Natural killer cell (primary cell): ENCODE measurements around the gene MLF1. TPM values are rescaled to one million over a fixed set of nuclear protein-coding genes. Genes with fewer than 3 reads are reported as not detected.
A peak's percentile ranks its signal among the peaks of the same experiment; 100 is the strongest.

ENCODE experiments used
- ATAC-seq, 3 donors: fragments of 150-1000 bp in 2 of 3; fragments of 200-7000 bp in 1 of 3; cut with Tn5 transposase; 1 replicate in 1 of 3; 2 replicates in 2 of 3; pipeline ENCODE4 v1.10.0; 2021; ENCODE audit warnings: mild to moderate bottlenecking in 2 of 3, moderate library complexity in 2 of 3
- DNase-seq, 2 donors: peaks; one replicate each; pipeline versions ENCODE4 v3.0.0 to v3.0.0-alpha.2; 2013 to 2021; ENCODE audit warnings: mixed read lengths in 1 of 2
- H3K27ac ChIP-seq: one replicate; pipeline ENCODE4 v1.5.1; 2013; ENCODE audit warnings: mild to moderate bottlenecking, low read length
- H3K27me3 ChIP-seq: one replicate; pipeline ENCODE4 v1.6.1; 2013; ENCODE audit warnings: low read length; ENCODE audit not compliant: control insufficient read depth, insufficient read depth
- H3K36me3 ChIP-seq: one replicate; pipeline ENCODE4 v1.6.1; 2013; ENCODE audit warnings: low read length; ENCODE audit not compliant: control insufficient read depth, insufficient read depth
- H3K4me1 ChIP-seq: one replicate; pipeline ENCODE4 v1.6.1; 2013; ENCODE audit warnings: low read length; ENCODE audit not compliant: control insufficient read depth, insufficient read depth
- H3K4me3 ChIP-seq: one replicate; pipeline ENCODE4 v1.5.1; 2013; ENCODE audit warnings: low read length
- H3K9me3 ChIP-seq: one replicate; pipeline ENCODE4 v1.6.1; 2013; ENCODE audit warnings: low read length; ENCODE audit not compliant: control insufficient read depth, insufficient read depth
- H3K27ac Mint-ChIP-seq, 2 donors: one replicate each; pipeline ENCODE4 v1.8.0; 2022; ENCODE audit warnings: mild to moderate bottlenecking in 2 of 2, mixed read lengths in 2 of 2, moderate library complexity in 1 of 2
- H3K27me3 Mint-ChIP-seq, 2 donors: one replicate each; pipeline ENCODE4 v1.8.0; 2022; ENCODE audit warnings: low read depth in 2 of 2, mixed read lengths in 2 of 2
- H3K36me3 Mint-ChIP-seq: one replicate; pipeline ENCODE4 v1.8.0; 2022; ENCODE audit warnings: mixed read lengths
- H3K4me1 Mint-ChIP-seq, 2 donors: one replicate each; pipeline ENCODE4 v1.8.0; 2022; ENCODE audit warnings: mixed read lengths in 2 of 2
- H3K4me3 Mint-ChIP-seq: one replicate; pipeline ENCODE4 v1.8.0; 2022; ENCODE audit warnings: mild to moderate bottlenecking, moderate library complexity, mixed read lengths
- H3K9me3 Mint-ChIP-seq, 2 donors: one replicate each; pipeline ENCODE4 v1.8.0; 2022; ENCODE audit warnings: mixed read lengths in 2 of 2
- CTCF ChIP-seq: fragments of 200-600 bp; IDR thresholded peaks from one replicate; pipeline ENCODE4 v1.8.0; 2022; ENCODE audit warnings: antibody characterized with exemption
- WGBS: methylation state at CpG from one replicate; pipeline ENCODE4 v1.1.7; 2013; ENCODE audit warnings: missing lambda C conversion rate; ENCODE audit not compliant: insufficient coverage; 5-methylcytosine and 5-hydroxymethylcytosine counted together
- intact Hi-C: fragments of 100-400 bp; cut with micrococcal nuclease; formaldehyde crosslinking; loops from one replicate; pipeline ENCODE4 v1.14.2; 2022
- total RNA-seq, 4 donors: library from RNA; stranded (reverse); fragments of 120-200 nt in 1 of 4; gene quantifications; one replicate each; pipeline versions ENCODE4 v1.2.3 to v1.2.4, GENCODE V29; 2013 to 2022

Gene MLF1
- total RNA-seq, 3 donors from 2014 or later (not counting 1 experiment from before 2014, with no cell fraction given), result 2.8 to 5.3 (median 3.1) TPM

GRCh38 chr3:158640646-158641045 is 69.7 kb downstream of the MLF1 start:
- intact Hi-C loops, result loop anchor here (10.0 kb wide), 1 partner anchor 1966 kb away; the partner anchor contains the start of gene TIPARP
- Histone ChIP-seq H3K36me3 (no peaks in the 10 kb centered on the region), H3K27ac (no peak overlapping the region), H3K4me3 (no peak overlapping the region), H3K27me3 (no peaks in the 10 kb centered on the region), H3K9me3 (no peaks in the 10 kb centered on the region), H3K4me1 (peaks cover 3% of the 10 kb centered on the region)
- WGBS, result 80% methylated on average over 7 of the region's 7 CpGs
- ATAC-seq (no peak), DNase-seq (no peak)
- Mint-ChIP-seq H3K27me3 (no peaks in the 10 kb centered on the region), H3K4me1 (peaks cover 15 to 18% of the 10 kb centered on the region in 2 donors), H3K27ac (no peak overlapping the region), H3K9me3 (no peaks in the 10 kb centered on the region), H3K4me3 (no peak overlapping the region), H3K36me3 (no peaks in the 10 kb centered on the region)
- no peak for TF ChIP-seq CTCF

GRCh38 chr3:158642005-158642404 is 71.0 kb downstream of the MLF1 start:
- DNase-seq (peak in 1 of 2 donors; percentile 37), ATAC-seq (no peak)
- H3K36me3 ChIP-seq, result peaks cover 4% of the 10 kb centered on the region
- Mint-ChIP-seq H3K36me3 (no peaks in the 10 kb centered on the region), H3K27ac (peak overlapping the region in 1 of 2 donors; percentile 18), H3K27me3 (no peaks in the 10 kb centered on the region), H3K9me3 (no peaks in the 10 kb centered on the region), H3K4me3 (no peak overlapping the region), H3K4me1 (peaks cover 25 to 30% of the 10 kb centered on the region in 2 donors)
- WGBS, result 89% methylated on average over 7 of the region's 7 CpGs
- no peak overlapping the region for H3K4me3 ChIP-seq
- intact Hi-C loops, result loop anchor here (10.0 kb wide), 1 partner anchor 1967 kb away; the partner anchor contains the start of gene TIPARP
- H3K27ac ChIP-seq, result peak overlapping the region; percentile 19
- H3K4me1 ChIP-seq, result peaks cover 3% of the 10 kb centered on the region
- H3K9me3 ChIP-seq, result no peaks in the 10 kb centered on the region
- no peak for TF ChIP-seq CTCF
- no peaks in the 10 kb centered on the region for H3K27me3 ChIP-seq

- H3K9me3 Mint-ChIP-seq, result no peaks in the 10 kb centered on the region
- no peak overlapping the region for H3K4me3 Mint-ChIP-seq
- ATAC-seq, result no peak
- Histone ChIP-seq H3K9me3 (no peaks in the 10 kb centered on the region), H3K36me3 (peaks cover 9% of the 10 kb centered on the region), H3K27ac (peak overlapping the region; percentile 19), H3K4me3 (no peak overlapping the region), H3K27me3 (no peaks in the 10 kb centered on the region), H3K4me1 (peaks cover 3% of the 10 kb centered on the region)
- H3K36me3 Mint-ChIP-seq, result no peaks in the 10 kb centered on the region
- TF ChIP-seq CTCF, result no peak
- H3K27me3 Mint-ChIP-seq, result no peaks in the 10 kb centered on the region
- DNase-seq, result no peak
- peaks cover 25 to 30% of the 10 kb centered on the region in 2 donors for H3K4me1 Mint-ChIP-seq
- intact Hi-C loops, result loop anchor here (10.0 kb wide), 1 partner anchor 1968 kb away; the partner anchor contains the start of gene TIPARP
- H3K27ac Mint-ChIP-seq, result no peak overlapping the region
- 91% methylated on average over 5 of the region's 6 CpGs for WGBS
These were observed 71.6 kb downstream of the MLF1 start for GRCh38 chr3:158642474-158643210.
